H9 (cell line): ENCODE measurements around the gene SLC16A1. TPM values are rescaled to one million over a fixed set of nuclear protein-coding genes. Genes with fewer than 3 reads are reported as not detected.

Source experiments
- DNase-seq: peaks from one replicate; pipeline ENCODE4 v3.0.0-alpha.2; 2017
- H2AFZ ChIP-seq: one replicate; pipeline ENCODE4 v1.6.1; 2013; ENCODE audit warnings: mild to moderate bottlenecking, low read length, control low read depth, moderate library complexity
- H2AK5ac ChIP-seq: 2 replicates; pipeline ENCODE4 v1.6.1; 2013; ENCODE audit warnings: low read length, control low read depth, mixed read lengths; ENCODE audit not compliant: insufficient read length
- H2BK120ac ChIP-seq: one replicate; pipeline ENCODE4 v1.6.1; 2013; ENCODE audit warnings: low read depth, mild to moderate bottlenecking, low read length, control low read depth, inconsistent platforms; ENCODE audit not compliant: poor library complexity, severe bottlenecking
- H2BK12ac ChIP-seq: 2 replicates; pipeline ENCODE4 v1.6.1; 2013; ENCODE audit warnings: low read length, control low read depth, mixed read lengths, low read depth; ENCODE audit not compliant: insufficient read length
- H2BK15ac ChIP-seq: 2 replicates; pipeline ENCODE4 v1.6.1; 2013; ENCODE audit warnings: low read depth, low read length, control low read depth
- H2BK20ac ChIP-seq: one replicate; pipeline ENCODE4 v1.6.1; 2013; ENCODE audit warnings: low read depth, mild to moderate bottlenecking, low read length, control low read depth, inconsistent platforms; ENCODE audit not compliant: poor library complexity, severe bottlenecking
- H2BK5ac ChIP-seq: 2 replicates; pipeline ENCODE4 v1.6.1; 2013; ENCODE audit warnings: low read length, control low read depth, mixed read lengths; ENCODE audit not compliant: insufficient read length
- H3K14ac ChIP-seq: 2 replicates; pipeline ENCODE4 v1.6.1; 2013; ENCODE audit warnings: low read length, control low read depth; ENCODE audit not compliant: insufficient read depth
- H3K18ac ChIP-seq: 2 replicates; pipeline ENCODE4 v1.6.1; 2013; ENCODE audit warnings: low read depth, mild to moderate bottlenecking, mixed read lengths, low read length, control low read depth; ENCODE audit not compliant: insufficient read length
- H3K23ac ChIP-seq: 2 replicates; pipeline ENCODE4 v1.6.1; 2013; ENCODE audit warnings: low read length, control low read depth, mixed read lengths, low read depth; ENCODE audit not compliant: insufficient read length
- H3K23me2 ChIP-seq: 2 replicates; pipeline ENCODE4 v1.6.1; 2013; ENCODE audit warnings: low read depth, mild to moderate bottlenecking, mixed read lengths, low read length, control low read depth; ENCODE audit not compliant: insufficient read length, poor library complexity, severe bottlenecking
- H3K27ac ChIP-seq: 2 replicates; pipeline ENCODE4 v1.5.1; 2013; ENCODE audit warnings: low read length, control low read depth, mixed read lengths, low read depth; ENCODE audit not compliant: insufficient read length
- H3K27me3 ChIP-seq: 2 replicates; pipeline ENCODE4 v1.6.1; 2013; ENCODE audit warnings: low read length, control low read depth, inconsistent platforms; ENCODE audit not compliant: insufficient read depth
- H3K4ac ChIP-seq: 2 replicates; pipeline ENCODE4 v1.6.1; 2013; ENCODE audit warnings: low read depth, mild to moderate bottlenecking, control low read depth, inconsistent platforms, low read length, moderate library complexity
- H3K4me1 ChIP-seq: 2 replicates; pipeline ENCODE4 v1.6.1; 2013; ENCODE audit warnings: low read length, control low read depth, inconsistent platforms; ENCODE audit not compliant: insufficient read depth
- H3K4me2 ChIP-seq: 2 replicates; pipeline ENCODE4 v1.6.1; 2013; ENCODE audit warnings: low read length, control low read depth, mixed read lengths; ENCODE audit not compliant: insufficient read length, insufficient read depth
- H3K56ac ChIP-seq: 2 replicates; pipeline ENCODE4 v1.6.1; 2013; ENCODE audit warnings: low read depth, mild to moderate bottlenecking, mixed read lengths, low read length, control low read depth; ENCODE audit not compliant: insufficient read length
- H3K79me1 ChIP-seq: 2 replicates; pipeline ENCODE4 v1.6.1; 2013; ENCODE audit warnings: low read depth, mild to moderate bottlenecking, moderate library complexity, low read length, control low read depth, inconsistent platforms; ENCODE audit not compliant: insufficient read depth, poor library complexity, severe bottlenecking
- H3K79me2 ChIP-seq: 2 replicates; pipeline ENCODE4 v1.6.1; 2013; ENCODE audit warnings: low read length, control low read depth, inconsistent platforms; ENCODE audit not compliant: insufficient read depth
- H3K9ac ChIP-seq: 2 replicates; pipeline ENCODE4 v1.6.1; 2013; ENCODE audit warnings: low read length, control low read depth, mixed read lengths; ENCODE audit not compliant: insufficient read length; ENCODE audit errors: extremely low read depth
- H3K9me3 ChIP-seq: one replicate; pipeline ENCODE4 v1.6.1; 2013; ENCODE audit warnings: low read depth, low read length, inconsistent platforms; ENCODE audit not compliant: control insufficient read depth
- H3T11ph ChIP-seq: one replicate; pipeline ENCODE4 v1.6.1; 2013; ENCODE audit warnings: mild to moderate bottlenecking, low read length, control low read depth, inconsistent platforms
- H4K20me1 ChIP-seq: one replicate; pipeline ENCODE4 v1.6.1; 2013; ENCODE audit not compliant: control insufficient read depth, insufficient read length, insufficient read depth
- H4K5ac ChIP-seq: 2 replicates; pipeline ENCODE4 v1.6.1; 2013; ENCODE audit warnings: low read depth, mild to moderate bottlenecking, mixed read lengths, low read length, control low read depth; ENCODE audit not compliant: insufficient read length
- H4K8ac ChIP-seq: replicated peaks from 2 replicates; pipeline ENCODE4 v1.6.1; 2013; ENCODE audit warnings: low read length, control low read depth, mixed read lengths, low read depth; ENCODE audit not compliant: insufficient read length
- H4K91ac ChIP-seq: 2 replicates; pipeline ENCODE4 v1.6.1; 2013; ENCODE audit warnings: low read depth, mild to moderate bottlenecking, moderate library complexity, mixed read lengths, low read length, control low read depth; ENCODE audit not compliant: insufficient read length
- H3K27ac Mint-ChIP-seq, 3 experiments: 2 replicates in 2 of 3; 3 replicates in 1 of 3; pipeline ENCODE4 v1.8.0; 2020 to 2021; ENCODE audit warnings: mixed read lengths in 3 of 3, mild to moderate bottlenecking in 1 of 3, moderate library complexity in 1 of 3
- H3K27me3 Mint-ChIP-seq: 2 replicates; pipeline ENCODE4 v1.8.0; 2021; ENCODE audit warnings: low read depth, mild to moderate bottlenecking, moderate library complexity, mixed read lengths
- H3K36me3 Mint-ChIP-seq, 3 experiments: 2 replicates in 2 of 3; 3 replicates in 1 of 3; pipeline ENCODE4 v1.8.0; 2020 to 2021; ENCODE audit warnings: low read depth in 3 of 3, mixed read lengths in 3 of 3; ENCODE audit not compliant: insufficient read depth in 1 of 3
- H3K4me1 Mint-ChIP-seq, 2 experiments: 2 replicates each; pipeline ENCODE4 v1.8.0; 2020; ENCODE audit warnings: mixed read lengths in 2 of 2
- H3K4me3 Mint-ChIP-seq, 2 experiments: 2 replicates in 1 of 2; 3 replicates in 1 of 2; pipeline ENCODE4 v1.8.0; 2020 to 2021; ENCODE audit warnings: mild to moderate bottlenecking in 2 of 2, mixed read lengths in 2 of 2, moderate library complexity in 1 of 2
- H3K9me3 Mint-ChIP-seq, 2 experiments: 2 replicates in 1 of 2; 3 replicates in 1 of 2; pipeline ENCODE4 v1.8.0; 2020; ENCODE audit warnings: mild to moderate bottlenecking in 2 of 2, mixed read lengths in 2 of 2, moderate library complexity in 1 of 2
- WGBS: extraction: QIAGEN DNeasy Blood & Tissue Kit; methylation state at CpG from one replicate; pipeline ENCODE4 v1.1.7; 2013; ENCODE audit warnings: missing lambda C conversion rate, low lambda C conversion rate, mixed read lengths; ENCODE audit not compliant: insufficient read length; ENCODE audit errors: extremely low coverage; 5-methylcytosine and 5-hydroxymethylcytosine counted together
- total RNA-seq: library from RNA; stranded (reverse); gene quantifications from 2 replicates; pipeline ENCODE4 v1.2.1, GENCODE V29; 2021
- TF ChIP-seq, protein P1 (sequence below): fragments of 200-600 bp; sonication (generic); conservative IDR thresholded peaks from 3 replicates; pipeline ENCODE4 v1.8.0; 2021; ENCODE audit warnings: antibody characterized with exemption, mild to moderate bottlenecking

SLC16A1 gene
- total RNA-seq, 1 experiment from 2014 or later = 381 TPM

DNA sequence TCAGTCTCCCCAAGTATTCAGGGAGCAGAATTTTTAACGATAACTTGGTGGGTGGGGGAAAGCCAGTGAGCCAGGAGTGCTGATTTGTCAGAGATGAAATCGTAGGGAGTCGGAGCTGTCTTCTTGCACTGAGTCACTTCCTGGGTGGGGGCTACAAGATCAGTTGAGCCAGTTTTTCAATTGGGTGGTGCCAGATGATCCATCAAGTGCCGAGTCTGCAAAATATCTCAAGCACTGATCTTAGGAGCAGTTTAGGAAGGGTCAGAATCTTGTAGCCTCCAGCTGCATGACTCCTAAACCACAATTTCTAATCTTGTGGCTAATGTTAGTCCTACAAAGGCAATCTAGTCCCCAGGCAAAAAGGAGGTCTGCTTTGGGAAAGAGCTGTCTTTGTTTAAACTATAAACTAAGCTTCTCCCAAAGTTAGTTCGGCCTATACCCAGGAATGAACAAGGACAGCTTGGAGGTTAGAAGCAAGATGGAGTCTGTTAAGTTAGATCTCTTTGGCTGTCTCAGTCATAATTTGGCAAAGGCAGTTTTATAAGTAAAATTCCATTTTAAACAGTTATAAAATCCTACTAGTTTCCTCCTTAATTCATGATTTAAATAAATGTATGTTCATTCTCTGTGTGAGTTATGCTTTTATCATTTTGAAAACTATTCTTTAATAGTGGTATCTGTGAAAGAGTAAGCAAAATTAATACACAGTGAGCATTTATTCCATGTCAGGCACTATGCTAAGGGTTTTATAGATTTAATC lies 51.7 kb downstream of the SLC16A1 start:
- H3K36me3 Mint-ChIP-seq = peaks cover 0 to 19% (median 18%) of the 10 kb centered on the region in 3 experiments; a peak in 4 of 7 replicates
- H2BK12ac ChIP-seq = no peak overlapping the region
- peaks cover 5 to 10% of the 10 kb centered on the region in 2 experiments; a peak in 4 of 5 replicates for H3K9me3 Mint-ChIP-seq
- H2AFZ ChIP-seq = no peak overlapping the region
- H3K4me3 Mint-ChIP-seq = no peak overlapping the region
- peaks cover 2% of the 10 kb centered on the region for H4K20me1 ChIP-seq
- H3K4me2 ChIP-seq = no peak overlapping the region
- H2BK15ac ChIP-seq = no peak overlapping the region
- no peak overlapping the region for H4K5ac ChIP-seq
- peak overlapping the region; percentile 61 for H3K27ac ChIP-seq
- no CpG with 5 or more reads among the region's 5 CpGs for WGBS
- no peak overlapping the region for H2BK5ac ChIP-seq
- no peaks in the 10 kb centered on the region for H3K27me3 Mint-ChIP-seq
- DNase-seq = no peak
- no peak overlapping the region for H3K23ac ChIP-seq
- no peak overlapping the region for H4K91ac ChIP-seq
- no peaks in the 10 kb centered on the region for H3K9me3 ChIP-seq
- H2AK5ac ChIP-seq = no peak overlapping the region
- no peak overlapping the region for H3K4ac ChIP-seq
- no peaks in the 10 kb centered on the region for H3K27me3 ChIP-seq
- no peak overlapping the region for H3K14ac ChIP-seq
- H3K79me1 ChIP-seq = no peaks in the 10 kb centered on the region
- peak overlapping the region; percentile 29 to 54 (median 43); a peak in 4 of 7 replicates for H3K27ac Mint-ChIP-seq
- H2BK20ac ChIP-seq = no peak overlapping the region
- no peak overlapping the region for H4K8ac ChIP-seq
- H3K56ac ChIP-seq = no peak overlapping the region
- TF ChIP-seq, protein P1, sequence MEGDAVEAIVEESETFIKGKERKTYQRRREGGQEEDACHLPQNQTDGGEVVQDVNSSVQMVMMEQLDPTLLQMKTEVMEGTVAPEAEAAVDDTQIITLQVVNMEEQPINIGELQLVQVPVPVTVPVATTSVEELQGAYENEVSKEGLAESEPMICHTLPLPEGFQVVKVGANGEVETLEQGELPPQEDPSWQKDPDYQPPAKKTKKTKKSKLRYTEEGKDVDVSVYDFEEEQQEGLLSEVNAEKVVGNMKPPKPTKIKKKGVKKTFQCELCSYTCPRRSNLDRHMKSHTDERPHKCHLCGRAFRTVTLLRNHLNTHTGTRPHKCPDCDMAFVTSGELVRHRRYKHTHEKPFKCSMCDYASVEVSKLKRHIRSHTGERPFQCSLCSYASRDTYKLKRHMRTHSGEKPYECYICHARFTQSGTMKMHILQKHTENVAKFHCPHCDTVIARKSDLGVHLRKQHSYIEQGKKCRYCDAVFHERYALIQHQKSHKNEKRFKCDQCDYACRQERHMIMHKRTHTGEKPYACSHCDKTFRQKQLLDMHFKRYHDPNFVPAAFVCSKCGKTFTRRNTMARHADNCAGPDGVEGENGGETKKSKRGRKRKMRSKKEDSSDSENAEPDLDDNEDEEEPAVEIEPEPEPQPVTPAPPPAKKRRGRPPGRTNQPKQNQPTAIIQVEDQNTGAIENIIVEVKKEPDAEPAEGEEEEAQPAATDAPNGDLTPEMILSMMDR = no peak
- H3K18ac ChIP-seq = no peak overlapping the region
- no peaks in the 10 kb centered on the region for H3K23me2 ChIP-seq
- peaks cover 5% of the 10 kb centered on the region; the same call in 1 of the 2 replicates for H3K4me1 ChIP-seq
- H3K79me2 ChIP-seq = no peaks in the 10 kb centered on the region
- H3K4me1 Mint-ChIP-seq = peaks cover 43 to 47% of the 10 kb centered on the region in 2 experiments
- no peak overlapping the region for H3T11ph ChIP-seq
- no peak overlapping the region for H3K9ac ChIP-seq
- H2BK120ac ChIP-seq = no peak overlapping the region
